Activated CD8-positive, alpha-beta memory T cell treated with anti-CD3 and anti-CD28 coated beads, Interleukin-2, amount 50 U/mL, for 24 hours (primary cell): Measurements from ENCODE around the gene HARS1.
A peak's percentile ranks its signal among the peaks of the same experiment; 100 is the strongest.
"Not testable (repeated sequence)": the region's sequence is repeated elsewhere in the genome, so short reads cannot be mapped to it uniquely, and the experiment has no call there.

Experiments
- DNase-seq: peaks from one replicate; pipeline ENCODE4 v3.0.0-alpha.2; 2020; ENCODE audit errors: extremely low read depth

Gene HARS1

GRCh38 chr5:140674629-140675028 is 16.5 kb downstream of the HARS1 start:
- no peak for DNase-seq

GRCh38 chr5:140674211-140674610 is 17.0 kb downstream of the HARS1 start:
- no peak for DNase-seq

GRCh38 chr5:140673187-140673976 is 17.8 kb downstream of the HARS1 start, which contains the start of gene DND1:
TSS of gene DND1 (minus strand) at chr5:140673576. CDS start at chr5:140673542, 34 bp downstream.
- DNase-seq, result no peak

- no peak for DNase-seq
Measured at GRCh38 chr5:140672455-140673186, 18.5 kb downstream of the HARS1 start.

GRCh38 chr5:140671472-140672125 is 19.6 kb downstream of the HARS1 start:
- no peak for DNase-seq

- not testable (repeated sequence) for DNase-seq
Measured at GRCh38 chr5:140671035-140671434, 20.1 kb downstream of the HARS1 start.

GRCh38 chr5:140664359-140665119 is 26.6 kb downstream of the HARS1 start, which contains the start of gene WDR55:
TSS of gene WDR55 (plus strand) at chr5:140664904. CDS start at chr5:140664913, 9 bp downstream.
- peak; percentile 88 for DNase-seq

- DNase-seq, result no peak
Measured at GRCh38 chr5:140664030-140664358, 27.2 kb downstream of the HARS1 start.

- DNase-seq, result not testable (repeated sequence)
Measured at GRCh38 chr5:140660371-140660770, 30.8 kb downstream of the HARS1 start.

- DNase-seq, result no peak
Measured at GRCh38 chr5:140658870-140659269, 32.3 kb downstream of the HARS1 start.

GRCh38 chr5:140647042-140647419 is 44.1 kb downstream of the HARS1 start:
- DNase-seq, result no peak

- no peak for DNase-seq
Measured at GRCh38 chr5:140642718-140643117, 48.5 kb downstream of the HARS1 start.

GRCh38 chr5:140641716-140642115 is 49.5 kb downstream of the HARS1 start:
- no peak for DNase-seq

GRCh38 chr5:140639148-140639981 is 51.8 kb downstream of the HARS1 start, which contains the start of gene TMCO6:
TSS of gene TMCO6 (plus strand) at chr5:140639451. CDS start at chr5:140639528, 77 bp downstream.
- DNase-seq, result peak; percentile 91

- not testable (repeated sequence) for DNase-seq
Measured at GRCh38 chr5:140638898-140639147, 52.3 kb downstream of the HARS1 start.

GRCh38 chr5:140637371-140638100 is 53.6 kb downstream of the HARS1 start:
- no peak for DNase-seq

GRCh38 chr5:140635291-140636257 is 55.6 kb downstream of the HARS1 start:
- DNase-seq, result no peak

- no peak for DNase-seq
Measured at GRCh38 chr5:140634103-140634502, 57.1 kb downstream of the HARS1 start.

- no peak for DNase-seq
Measured at GRCh38 chr5:140633501-140633900, 57.7 kb downstream of the HARS1 start.
